WTC11 (cell line): Measurements from ENCODE around the gene ZNF853. TPM values are rescaled to one million over a fixed set of nuclear protein-coding genes. Genes with fewer than 3 reads are reported as not detected.

Experiments used
- ATAC-seq: fragments of 200-7000 bp; cut with Tn5 transposase; 2 replicates; pipeline ENCODE4 v1.10.0; 2021; ENCODE audit warnings: mild to moderate bottlenecking, moderate library complexity
- CTCF ChIA-PET: fragments of 300-600 bp; sonication (Branson Sonifier 250); formaldehyde crosslinking; loops from one replicate; lab custom pipeline; 2021; ENCODE audit warnings: antibody characterized with exemption; lab: Charles Lee
- POLR2A ChIA-PET: fragments of 350-600 bp; sonication (Branson Sonifier 250); formaldehyde crosslinking; loops from one replicate; lab custom pipeline; 2021; ENCODE audit warnings: antibody characterized with exemption; lab: Charles Lee
- DNase-seq: peaks from one replicate; pipeline ENCODE4 v3.0.0; 2021; ENCODE audit warnings: low spot score
- H3K27ac Mint-ChIP-seq: 2 replicates; pipeline ENCODE4 v1.8.0; 2021; ENCODE audit warnings: mixed read lengths
- H3K27me3 Mint-ChIP-seq: 2 replicates; pipeline ENCODE4 v1.8.0; 2021; ENCODE audit warnings: low read depth, mild to moderate bottlenecking, moderate library complexity, mixed read lengths
- H3K36me3 Mint-ChIP-seq: 2 replicates; pipeline ENCODE4 v1.8.0; 2021; ENCODE audit warnings: mixed read lengths
- H3K4me1 Mint-ChIP-seq: 2 replicates; pipeline ENCODE4 v1.8.0; 2022; ENCODE audit warnings: mixed read lengths
- H3K4me3 Mint-ChIP-seq: 2 replicates; pipeline ENCODE4 v1.8.0; 2021; ENCODE audit warnings: mild to moderate bottlenecking, moderate library complexity, mixed read lengths
- H3K9me3 Mint-ChIP-seq: 2 replicates; pipeline ENCODE4 v1.8.0; 2021; ENCODE audit warnings: mixed read lengths
- CBFB ChIP-seq: sonication (generic); formaldehyde crosslinking; IDR thresholded peaks from 2 replicates; pipeline ENCODE4 v1.8.1; 2022; ENCODE audit warnings: mild to moderate bottlenecking, low read depth, missing genetic modification reagents
- GTF2I ChIP-seq: fragments of 250-450 bp; sonication (Bioruptor Pico); conservative IDR thresholded peaks from 2 replicates; pipeline ENCODE4 v1.4.0; 2021; ENCODE audit warnings: mild to moderate bottlenecking
- SMAD4 ChIP-seq: sonication (generic); formaldehyde crosslinking; IDR thresholded peaks from 2 replicates; pipeline ENCODE4 v1.8.0; 2022; ENCODE audit warnings: mild to moderate bottlenecking, missing genetic modification reagents
- SOX15 ChIP-seq: fragments of 250-450 bp; sonication (Bioruptor Pico); IDR thresholded peaks from 2 replicates; pipeline ENCODE4 v1.9.0; 2021; ENCODE audit warnings: mild to moderate bottlenecking
- TEAD4 ChIP-seq: sonication (generic); formaldehyde crosslinking; IDR thresholded peaks from 2 replicates; pipeline ENCODE4 v1.8.0; 2022; ENCODE audit warnings: mild to moderate bottlenecking, missing genetic modification reagents
- ZNF121 ChIP-seq: sonication (generic); formaldehyde crosslinking; IDR thresholded peaks from 2 replicates; pipeline ENCODE4 v1.8.0; 2023; ENCODE audit warnings: missing genetic modification reagents
- total RNA-seq: library from RNA; stranded (reverse); gene quantifications from 3 replicates; pipeline ENCODE4 v1.2.3, GENCODE V29; 2021
- TF ChIP-seq, protein P1 (sequence below): sonication (generic); formaldehyde crosslinking; IDR thresholded peaks from 2 replicates; pipeline ENCODE4 v1.8.1; 2023; ENCODE audit warnings: mild to moderate bottlenecking, moderate library complexity, missing genetic modification reagents
- TF ChIP-seq, protein P2 (sequence below): sonication (generic); formaldehyde crosslinking; IDR thresholded peaks from 2 replicates; pipeline ENCODE4 v1.8.0; 2022; ENCODE audit warnings: mild to moderate bottlenecking, missing genetic modification reagents
- TF ChIP-seq, protein P3 (sequence below): sonication (generic); formaldehyde crosslinking; IDR thresholded peaks from 2 replicates; pipeline ENCODE4 v1.8.0; 2023; ENCODE audit warnings: missing genetic modification reagents
- TF ChIP-seq, protein P4 (sequence below): fragments of 250-450 bp; sonication (Bioruptor Pico); IDR thresholded peaks from 2 replicates; pipeline ENCODE4 v1.9.0; 2021; ENCODE audit warnings: mild to moderate bottlenecking, borderline replicate concordance
- TF ChIP-seq, protein P5 (sequence below): sonication (generic); formaldehyde crosslinking; IDR thresholded peaks from 2 replicates; pipeline ENCODE4 v1.8.0; 2022; ENCODE audit warnings: mild to moderate bottlenecking, missing genetic modification reagents
- TF ChIP-seq, protein P6 (sequence below): sonication (generic); formaldehyde crosslinking; IDR thresholded peaks from 2 replicates; pipeline ENCODE4 v1.8.1; 2022; ENCODE audit warnings: mild to moderate bottlenecking, moderate library complexity, missing genetic modification reagents
- TF ChIP-seq, protein P7 (sequence below): fragments of 200-600 bp; IDR thresholded peaks from 2 replicates; pipeline ENCODE4 v1.8.0; 2022; ENCODE audit warnings: antibody characterized with exemption
- TF ChIP-seq, protein P8 (sequence below): sonication (generic); formaldehyde crosslinking; IDR thresholded peaks from 2 replicates; pipeline ENCODE4 v1.8.1; 2022; ENCODE audit warnings: low read depth, mild to moderate bottlenecking, moderate library complexity, missing genetic modification reagents, borderline replicate concordance
- TF ChIP-seq, protein P9 (sequence below): sonication (generic); formaldehyde crosslinking; IDR thresholded peaks from 2 replicates; pipeline ENCODE4 v1.8.1; 2023; ENCODE audit warnings: mild to moderate bottlenecking, missing genetic modification reagents, moderate library complexity

The ZNF853 gene
- total RNA-seq, 1 experiment from 2014 or later = 7.7 TPM

DNA sequence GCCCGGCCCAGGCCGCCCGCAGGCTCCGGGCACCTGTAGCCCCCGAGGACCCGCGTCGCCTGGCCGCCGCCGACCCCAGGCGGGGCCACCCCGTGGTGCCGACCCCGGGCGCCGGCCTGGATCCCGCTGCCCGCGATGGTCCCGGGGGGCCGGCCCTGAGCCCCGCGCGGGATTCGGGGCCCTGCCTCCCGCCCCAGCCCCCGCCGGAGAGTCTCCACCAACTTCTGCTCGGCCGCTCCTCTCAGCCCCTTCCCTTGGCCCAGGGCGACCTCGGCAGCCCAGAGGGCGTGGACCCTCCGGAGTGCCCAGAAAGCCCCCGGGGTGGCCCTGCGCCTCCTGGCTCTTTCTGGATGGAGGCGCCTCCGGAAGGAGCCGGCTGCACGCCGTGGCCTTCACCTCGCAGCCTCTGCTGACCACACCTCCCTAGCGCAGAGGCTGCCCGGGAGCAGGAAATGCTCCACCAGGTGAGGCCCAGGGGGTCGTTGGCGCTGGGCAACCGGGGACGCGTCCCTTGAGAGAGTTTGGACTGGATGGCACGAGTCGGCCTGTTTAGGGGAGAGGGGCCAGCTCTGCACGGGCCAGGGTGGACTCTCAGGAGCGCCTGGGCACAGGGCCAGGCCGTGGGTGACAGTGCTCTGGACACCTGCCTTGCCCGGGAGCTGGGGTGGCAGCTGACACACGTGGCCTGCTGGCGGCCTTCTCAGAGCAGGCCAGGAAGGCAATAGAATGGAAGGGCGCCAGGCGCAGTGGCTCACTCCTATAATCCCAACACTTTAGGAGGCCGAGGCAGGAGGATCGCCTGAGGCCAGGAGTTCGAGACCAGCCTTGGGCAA, 529 bp downstream of the ZNF853 start (continued):
- TF ChIP-seq, protein P1, sequence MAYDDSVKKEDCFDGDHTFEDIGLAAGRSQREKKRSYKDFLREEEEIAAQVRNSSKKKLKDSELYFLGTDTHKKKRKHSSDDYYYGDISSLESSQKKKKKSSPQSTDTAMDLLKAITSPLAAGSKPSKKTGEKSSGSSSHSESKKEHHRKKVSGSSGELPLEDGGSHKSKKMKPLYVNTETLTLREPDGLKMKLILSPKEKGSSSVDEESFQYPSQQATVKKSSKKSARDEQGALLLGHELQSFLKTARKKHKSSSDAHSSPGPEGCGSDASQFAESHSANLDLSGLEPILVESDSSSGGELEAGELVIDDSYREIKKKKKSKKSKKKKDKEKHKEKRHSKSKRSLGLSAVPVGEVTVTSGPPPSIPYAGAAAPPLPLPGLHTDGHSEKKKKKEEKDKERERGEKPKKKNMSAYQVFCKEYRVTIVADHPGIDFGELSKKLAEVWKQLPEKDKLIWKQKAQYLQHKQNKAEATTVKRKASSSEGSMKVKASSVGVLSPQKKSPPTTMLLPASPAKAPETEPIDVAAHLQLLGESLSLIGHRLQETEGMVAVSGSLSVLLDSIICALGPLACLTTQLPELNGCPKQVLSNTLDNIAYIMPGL (CRISPR knock-in tag) = 0 out of 2 replicates have a peak, but pooled peaks have one; percentile 5
- TF ChIP-seq, protein P2, sequence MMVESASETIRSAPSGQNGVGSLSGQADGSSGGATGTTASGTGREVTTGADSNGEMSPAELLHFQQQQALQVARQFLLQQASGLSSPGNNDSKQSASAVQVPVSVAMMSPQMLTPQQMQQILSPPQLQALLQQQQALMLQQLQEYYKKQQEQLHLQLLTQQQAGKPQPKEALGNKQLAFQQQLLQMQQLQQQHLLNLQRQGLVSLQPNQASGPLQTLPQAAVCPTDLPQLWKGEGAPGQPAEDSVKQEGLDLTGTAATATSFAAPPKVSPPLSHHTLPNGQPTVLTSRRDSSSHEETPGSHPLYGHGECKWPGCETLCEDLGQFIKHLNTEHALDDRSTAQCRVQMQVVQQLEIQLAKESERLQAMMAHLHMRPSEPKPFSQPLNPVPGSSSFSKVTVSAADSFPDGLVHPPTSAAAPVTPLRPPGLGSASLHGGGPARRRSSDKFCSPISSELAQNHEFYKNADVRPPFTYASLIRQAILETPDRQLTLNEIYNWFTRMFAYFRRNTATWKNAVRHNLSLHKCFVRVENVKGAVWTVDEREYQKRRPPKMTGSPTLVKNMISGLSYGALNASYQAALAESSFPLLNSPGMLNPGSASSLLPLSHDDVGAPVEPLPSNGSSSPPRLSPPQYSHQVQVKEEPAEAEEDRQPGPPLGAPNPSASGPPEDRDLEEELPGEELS (CRISPR knock-in tag) = 0 out of 2 replicates have a peak, but pooled peaks have one; percentile 11
- TF ChIP-seq, protein P3, sequence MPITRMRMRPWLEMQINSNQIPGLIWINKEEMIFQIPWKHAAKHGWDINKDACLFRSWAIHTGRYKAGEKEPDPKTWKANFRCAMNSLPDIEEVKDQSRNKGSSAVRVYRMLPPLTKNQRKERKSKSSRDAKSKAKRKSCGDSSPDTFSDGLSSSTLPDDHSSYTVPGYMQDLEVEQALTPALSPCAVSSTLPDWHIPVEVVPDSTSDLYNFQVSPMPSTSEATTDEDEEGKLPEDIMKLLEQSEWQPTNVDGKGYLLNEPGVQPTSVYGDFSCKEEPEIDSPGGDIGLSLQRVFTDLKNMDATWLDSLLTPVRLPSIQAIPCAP (CRISPR knock-in tag) = no peak
- TF ChIP-seq ZNF121 = no peak
- TF ChIP-seq, protein P4, sequence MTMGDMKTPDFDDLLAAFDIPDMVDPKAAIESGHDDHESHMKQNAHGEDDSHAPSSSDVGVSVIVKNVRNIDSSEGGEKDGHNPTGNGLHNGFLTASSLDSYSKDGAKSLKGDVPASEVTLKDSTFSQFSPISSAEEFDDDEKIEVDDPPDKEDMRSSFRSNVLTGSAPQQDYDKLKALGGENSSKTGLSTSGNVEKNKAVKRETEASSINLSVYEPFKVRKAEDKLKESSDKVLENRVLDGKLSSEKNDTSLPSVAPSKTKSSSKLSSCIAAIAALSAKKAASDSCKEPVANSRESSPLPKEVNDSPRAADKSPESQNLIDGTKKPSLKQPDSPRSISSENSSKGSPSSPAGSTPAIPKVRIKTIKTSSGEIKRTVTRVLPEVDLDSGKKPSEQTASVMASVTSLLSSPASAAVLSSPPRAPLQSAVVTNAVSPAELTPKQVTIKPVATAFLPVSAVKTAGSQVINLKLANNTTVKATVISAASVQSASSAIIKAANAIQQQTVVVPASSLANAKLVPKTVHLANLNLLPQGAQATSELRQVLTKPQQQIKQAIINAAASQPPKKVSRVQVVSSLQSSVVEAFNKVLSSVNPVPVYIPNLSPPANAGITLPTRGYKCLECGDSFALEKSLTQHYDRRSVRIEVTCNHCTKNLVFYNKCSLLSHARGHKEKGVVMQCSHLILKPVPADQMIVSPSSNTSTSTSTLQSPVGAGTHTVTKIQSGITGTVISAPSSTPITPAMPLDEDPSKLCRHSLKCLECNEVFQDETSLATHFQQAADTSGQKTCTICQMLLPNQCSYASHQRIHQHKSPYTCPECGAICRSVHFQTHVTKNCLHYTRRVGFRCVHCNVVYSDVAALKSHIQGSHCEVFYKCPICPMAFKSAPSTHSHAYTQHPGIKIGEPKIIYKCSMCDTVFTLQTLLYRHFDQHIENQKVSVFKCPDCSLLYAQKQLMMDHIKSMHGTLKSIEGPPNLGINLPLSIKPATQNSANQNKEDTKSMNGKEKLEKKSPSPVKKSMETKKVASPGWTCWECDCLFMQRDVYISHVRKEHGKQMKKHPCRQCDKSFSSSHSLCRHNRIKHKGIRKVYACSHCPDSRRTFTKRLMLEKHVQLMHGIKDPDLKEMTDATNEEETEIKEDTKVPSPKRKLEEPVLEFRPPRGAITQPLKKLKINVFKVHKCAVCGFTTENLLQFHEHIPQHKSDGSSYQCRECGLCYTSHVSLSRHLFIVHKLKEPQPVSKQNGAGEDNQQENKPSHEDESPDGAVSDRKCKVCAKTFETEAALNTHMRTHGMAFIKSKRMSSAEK = no peak
- TF ChIP-seq, protein P5, sequence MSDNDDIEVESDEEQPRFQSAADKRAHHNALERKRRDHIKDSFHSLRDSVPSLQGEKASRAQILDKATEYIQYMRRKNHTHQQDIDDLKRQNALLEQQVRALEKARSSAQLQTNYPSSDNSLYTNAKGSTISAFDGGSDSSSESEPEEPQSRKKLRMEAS (CRISPR knock-in tag) = peak; percentile 41; the same call in 1 of the 2 replicates
- TF ChIP-seq CBFB (CRISPR knock-in tag) = 0 out of 2 replicates have a peak, but pooled peaks have one; percentile 45
- TF ChIP-seq, protein P6, sequence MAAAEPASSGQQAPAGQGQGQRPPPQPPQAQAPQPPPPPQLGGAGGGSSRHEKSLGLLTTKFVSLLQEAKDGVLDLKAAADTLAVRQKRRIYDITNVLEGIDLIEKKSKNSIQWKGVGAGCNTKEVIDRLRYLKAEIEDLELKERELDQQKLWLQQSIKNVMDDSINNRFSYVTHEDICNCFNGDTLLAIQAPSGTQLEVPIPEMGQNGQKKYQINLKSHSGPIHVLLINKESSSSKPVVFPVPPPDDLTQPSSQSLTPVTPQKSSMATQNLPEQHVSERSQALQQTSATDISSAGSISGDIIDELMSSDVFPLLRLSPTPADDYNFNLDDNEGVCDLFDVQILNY (CRISPR knock-in tag) = 0 out of 2 replicates have a peak, but pooled peaks have one; percentile 28

DNA sequence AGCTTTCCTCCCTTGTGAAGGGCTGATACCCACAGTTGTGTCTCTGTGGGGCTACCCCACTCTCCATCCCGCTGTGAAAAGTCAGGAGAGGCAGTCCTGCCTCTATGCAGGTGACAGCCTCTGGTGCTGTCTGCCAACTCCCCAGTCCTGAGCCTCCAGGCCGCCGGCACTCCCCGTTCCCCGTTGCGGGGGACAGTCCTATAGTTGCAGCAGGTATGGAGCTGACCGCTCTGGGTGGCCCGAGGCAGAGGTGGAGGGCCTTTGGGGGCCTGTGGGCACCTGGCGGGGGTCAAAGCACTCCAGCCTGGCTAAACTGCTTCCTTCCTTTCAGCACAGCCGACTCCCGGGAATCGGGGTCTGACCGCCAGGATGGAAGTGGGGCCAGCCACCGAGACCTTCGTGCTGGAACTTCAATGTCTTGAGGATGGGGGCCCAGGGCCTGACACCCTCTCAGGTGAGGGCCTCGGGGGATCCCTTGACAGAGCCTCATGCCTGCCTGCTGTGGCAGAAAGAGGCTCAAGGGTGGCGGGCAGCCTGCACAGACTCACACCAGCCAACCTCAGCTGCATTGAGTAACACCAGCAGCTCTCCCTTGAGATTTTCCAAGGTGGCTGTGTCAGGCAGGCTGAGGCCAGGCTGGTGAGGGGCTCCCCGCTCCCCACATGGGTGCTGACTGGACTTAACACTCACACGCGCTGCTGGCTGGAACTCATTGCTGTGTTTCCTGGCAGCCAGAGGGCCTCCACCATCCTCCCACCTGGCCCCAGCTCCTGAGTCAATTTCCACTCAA, 1.6 kb downstream of the ZNF853 start:
- POLR2A ChIA-PET = no interaction called here
- CTCF ChIA-PET = interaction anchor here (0.8 kb wide), 1 partner anchor 27 kb away, joined by 3 read pairs; the partner anchor contains the start of gene INTS15
- H3K27ac Mint-ChIP-seq = no peak overlapping the region

More for the DNA sequence above, 1.6 kb downstream of the ZNF853 start:
- Mint-ChIP-seq H3K9me3 (no peaks in the 10 kb centered on the region), H3K4me3 (peak overlapping the region; percentile 57), H3K36me3 (peaks cover 9% of the 10 kb centered on the region), H3K27me3 (peaks cover 5% of the 10 kb centered on the region; the same call in 1 of the 2 replicates), H3K4me1 (peaks cover 12% of the 10 kb centered on the region)
- TF ChIP-seq TEAD4 (CRISPR knock-in tag) (no peak), SMAD4 (CRISPR knock-in tag) (no peak), SOX15 (no peak), GTF2I (no peak)
- TF ChIP-seq, protein P7, sequence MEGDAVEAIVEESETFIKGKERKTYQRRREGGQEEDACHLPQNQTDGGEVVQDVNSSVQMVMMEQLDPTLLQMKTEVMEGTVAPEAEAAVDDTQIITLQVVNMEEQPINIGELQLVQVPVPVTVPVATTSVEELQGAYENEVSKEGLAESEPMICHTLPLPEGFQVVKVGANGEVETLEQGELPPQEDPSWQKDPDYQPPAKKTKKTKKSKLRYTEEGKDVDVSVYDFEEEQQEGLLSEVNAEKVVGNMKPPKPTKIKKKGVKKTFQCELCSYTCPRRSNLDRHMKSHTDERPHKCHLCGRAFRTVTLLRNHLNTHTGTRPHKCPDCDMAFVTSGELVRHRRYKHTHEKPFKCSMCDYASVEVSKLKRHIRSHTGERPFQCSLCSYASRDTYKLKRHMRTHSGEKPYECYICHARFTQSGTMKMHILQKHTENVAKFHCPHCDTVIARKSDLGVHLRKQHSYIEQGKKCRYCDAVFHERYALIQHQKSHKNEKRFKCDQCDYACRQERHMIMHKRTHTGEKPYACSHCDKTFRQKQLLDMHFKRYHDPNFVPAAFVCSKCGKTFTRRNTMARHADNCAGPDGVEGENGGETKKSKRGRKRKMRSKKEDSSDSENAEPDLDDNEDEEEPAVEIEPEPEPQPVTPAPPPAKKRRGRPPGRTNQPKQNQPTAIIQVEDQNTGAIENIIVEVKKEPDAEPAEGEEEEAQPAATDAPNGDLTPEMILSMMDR = no peak
- TF ChIP-seq, protein P8, sequence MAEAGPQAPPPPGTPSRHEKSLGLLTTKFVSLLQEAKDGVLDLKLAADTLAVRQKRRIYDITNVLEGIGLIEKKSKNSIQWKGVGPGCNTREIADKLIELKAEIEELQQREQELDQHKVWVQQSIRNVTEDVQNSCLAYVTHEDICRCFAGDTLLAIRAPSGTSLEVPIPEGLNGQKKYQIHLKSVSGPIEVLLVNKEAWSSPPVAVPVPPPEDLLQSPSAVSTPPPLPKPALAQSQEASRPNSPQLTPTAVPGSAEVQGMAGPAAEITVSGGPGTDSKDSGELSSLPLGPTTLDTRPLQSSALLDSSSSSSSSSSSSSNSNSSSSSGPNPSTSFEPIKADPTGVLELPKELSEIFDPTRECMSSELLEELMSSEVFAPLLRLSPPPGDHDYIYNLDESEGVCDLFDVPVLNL (CRISPR knock-in tag) = no peak
- TF ChIP-seq, protein P6 (CRISPR knock-in tag) = no peak
- TF ChIP-seq, protein P9, sequence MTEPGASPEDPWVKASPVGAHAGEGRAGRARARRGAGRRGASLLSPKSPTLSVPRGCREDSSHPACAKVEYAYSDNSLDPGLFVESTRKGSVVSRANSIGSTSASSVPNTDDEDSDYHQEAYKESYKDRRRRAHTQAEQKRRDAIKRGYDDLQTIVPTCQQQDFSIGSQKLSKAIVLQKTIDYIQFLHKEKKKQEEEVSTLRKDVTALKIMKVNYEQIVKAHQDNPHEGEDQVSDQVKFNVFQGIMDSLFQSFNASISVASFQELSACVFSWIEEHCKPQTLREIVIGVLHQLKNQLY (CRISPR knock-in tag) = no peak
- ATAC-seq (no peak), DNase-seq (no peak)
